Trophoblast cell (in vitro differentiated cells and primary cell): ENCODE data around the gene BTBD17.

Experiments used
- DNase-seq, 2 donors: peaks; one replicate each; pipeline ENCODE4 v3.0.0-alpha.2; 2016
- H2AFZ ChIP-seq: 2 replicates; pipeline ENCODE4 v1.6.1; 2013; ENCODE audit warnings: low read length, moderate library complexity, mild to moderate bottlenecking; ENCODE audit not compliant: insufficient read depth, poor library complexity
- H2AK5ac ChIP-seq: 2 replicates; pipeline ENCODE4 v1.6.1; 2013; ENCODE audit warnings: mild to moderate bottlenecking, low read length
- H2BK120ac ChIP-seq: 2 replicates; pipeline ENCODE4 v1.6.1; 2013; ENCODE audit warnings: low read length, mild to moderate bottlenecking, moderate library complexity; ENCODE audit not compliant: insufficient read depth, poor library complexity
- H2BK12ac ChIP-seq: 2 replicates; pipeline ENCODE4 v1.6.1; 2013; ENCODE audit warnings: mild to moderate bottlenecking, low read length, moderate library complexity
- H2BK5ac ChIP-seq: 2 replicates; pipeline ENCODE4 v1.6.1; 2013; ENCODE audit warnings: low read length, low read depth, moderate library complexity, mild to moderate bottlenecking; ENCODE audit not compliant: poor library complexity
- H3K14ac ChIP-seq: 2 replicates; pipeline ENCODE4 v1.6.1; 2013; ENCODE audit warnings: mild to moderate bottlenecking, low read length
- H3K18ac ChIP-seq: 2 replicates; pipeline ENCODE4 v1.6.1; 2013; ENCODE audit warnings: mild to moderate bottlenecking, low read length
- H3K23ac ChIP-seq: 2 replicates; pipeline ENCODE4 v1.6.1; 2013; ENCODE audit warnings: low read length
- H3K27ac ChIP-seq: 2 replicates; pipeline ENCODE4 v1.5.1; 2013; ENCODE audit warnings: low read depth, mild to moderate bottlenecking, inconsistent platforms, low read length, moderate library complexity
- H3K27me3 ChIP-seq: 2 replicates; pipeline ENCODE4 v1.6.1; 2013; ENCODE audit warnings: inconsistent platforms, mild to moderate bottlenecking, low read length, moderate library complexity; ENCODE audit not compliant: insufficient read depth
- H3K36me3 ChIP-seq, 2 experiments: 1 replicate in 1 of 2; 2 replicates in 1 of 2; pipeline ENCODE4 v1.6.1; 2013; ENCODE audit warnings: low read length in 2 of 2, mild to moderate bottlenecking in 2 of 2, moderate library complexity in 1 of 2; ENCODE audit not compliant: insufficient read depth in 2 of 2, control insufficient read depth in 1 of 2
- H3K4ac ChIP-seq: 2 replicates; pipeline ENCODE4 v1.6.1; 2013; ENCODE audit warnings: low read depth, mild to moderate bottlenecking, low read length, moderate library complexity
- H3K4me1 ChIP-seq, 2 experiments: 1 replicate in 1 of 2; 2 replicates in 1 of 2; pipeline ENCODE4 v1.6.1; 2013; ENCODE audit warnings: low read length in 2 of 2, mild to moderate bottlenecking in 2 of 2, moderate library complexity in 1 of 2; ENCODE audit not compliant: insufficient read depth in 2 of 2, control insufficient read depth in 1 of 2
- H3K4me2 ChIP-seq: 2 replicates; pipeline ENCODE4 v1.6.1; 2013; ENCODE audit warnings: inconsistent platforms, mild to moderate bottlenecking, low read length, moderate library complexity
- H3K4me3 ChIP-seq: 2 replicates; pipeline ENCODE4 v1.5.1; 2013; ENCODE audit warnings: mild to moderate bottlenecking, low read depth, low read length, inconsistent platforms
- H3K79me1 ChIP-seq: one replicate; pipeline ENCODE4 v1.6.1; 2013; ENCODE audit warnings: low read length
- H3K79me2 ChIP-seq: 2 replicates; pipeline ENCODE4 v1.6.1; 2013; ENCODE audit warnings: low read length, mild to moderate bottlenecking; ENCODE audit not compliant: control insufficient read depth, insufficient read depth, poor library complexity
- H3K9ac ChIP-seq: 2 replicates; pipeline ENCODE4 v1.6.1; 2013; ENCODE audit warnings: mild to moderate bottlenecking, low read length
- H3K9me3 ChIP-seq: 2 replicates; pipeline ENCODE4 v1.6.1; 2013; ENCODE audit warnings: low read depth, mild to moderate bottlenecking, control low read depth, inconsistent platforms, low read length; ENCODE audit not compliant: insufficient read depth
- H4K12ac ChIP-seq: 2 replicates; pipeline ENCODE4 v1.6.1; 2013; ENCODE audit warnings: low read depth, mild to moderate bottlenecking, low read length, moderate library complexity
- H4K8ac ChIP-seq: 2 replicates; pipeline ENCODE4 v1.6.1; 2013; ENCODE audit warnings: low read depth, mild to moderate bottlenecking, low read length, moderate library complexity
- H4K91ac ChIP-seq: one replicate; pipeline ENCODE4 v1.6.1; 2013; ENCODE audit warnings: low read depth, mild to moderate bottlenecking, low read length, moderate library complexity
- WGBS: extraction: QIAGEN DNeasy Blood & Tissue Kit; methylation state at CpG from one replicate; pipeline ENCODE4 v1.1.7; 2013; ENCODE audit warnings: missing lambda C conversion rate; ENCODE audit not compliant: insufficient read length, insufficient coverage; ENCODE audit errors: extremely low coverage; 5-methylcytosine and 5-hydroxymethylcytosine counted together

The BTBD17 gene

DNA sequence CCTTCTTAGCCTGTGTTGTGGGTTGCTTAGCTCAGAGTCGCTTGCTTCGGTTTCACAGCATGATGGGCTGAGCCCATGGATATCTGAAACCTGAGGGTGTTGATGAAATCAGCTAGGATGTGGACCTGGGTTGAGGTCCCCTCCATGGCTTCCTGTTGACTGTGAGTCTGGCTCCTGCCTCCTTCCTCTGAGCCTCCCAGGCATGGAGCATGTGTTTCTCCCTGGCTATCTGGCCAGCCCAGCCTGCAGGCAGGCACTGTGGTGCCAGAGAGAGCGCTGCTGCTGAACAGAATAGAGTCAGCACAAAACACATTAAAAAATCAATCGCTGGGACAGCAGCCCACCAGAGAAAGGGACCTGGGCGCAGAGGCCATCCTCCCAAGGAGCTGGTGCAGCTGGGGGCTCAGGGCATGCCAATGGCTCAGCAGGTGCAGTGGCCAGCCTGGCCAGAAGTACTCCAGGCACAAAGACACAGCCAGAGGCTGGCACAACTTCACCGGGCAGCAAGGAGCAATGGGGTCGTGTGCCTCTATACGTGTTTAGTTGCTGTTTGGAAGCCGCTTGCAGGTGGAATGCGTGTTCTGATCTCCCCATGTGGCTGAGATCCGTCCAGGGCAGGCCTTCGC lies 42.0 kb upstream of the BTBD17 start:
- Histone ChIP-seq H3K4ac (no peak overlapping the region), H2AFZ (no peak overlapping the region), H4K8ac (no peak overlapping the region), H3K27me3 (no peaks in the 10 kb centered on the region), H2BK120ac (no peak overlapping the region), H3K36me3 (no peaks in the 10 kb centered on the region), H2BK5ac (no peak overlapping the region), H3K27ac (no peak overlapping the region), H2AK5ac (no peak overlapping the region), H4K12ac (no peak overlapping the region), H3K18ac (no peak overlapping the region), H3K9ac (no peak overlapping the region), H4K91ac (no peak overlapping the region), H3K9me3 (no peaks in the 10 kb centered on the region), H3K4me1 (peaks cover 11 to 12% of the 10 kb centered on the region in 2 experiments), H3K4me2 (peak overlapping the region; percentile 49), H2BK12ac (no peak overlapping the region), H3K79me1 (peaks cover 2% of the 10 kb centered on the region), H3K14ac (no peak overlapping the region), H3K23ac (no peak overlapping the region), H3K4me3 (no peak overlapping the region), H3K79me2 (no peaks in the 10 kb centered on the region)
- no peak for DNase-seq
- no CpG with 5 or more reads among the region's 12 CpGs for WGBS

DNA sequence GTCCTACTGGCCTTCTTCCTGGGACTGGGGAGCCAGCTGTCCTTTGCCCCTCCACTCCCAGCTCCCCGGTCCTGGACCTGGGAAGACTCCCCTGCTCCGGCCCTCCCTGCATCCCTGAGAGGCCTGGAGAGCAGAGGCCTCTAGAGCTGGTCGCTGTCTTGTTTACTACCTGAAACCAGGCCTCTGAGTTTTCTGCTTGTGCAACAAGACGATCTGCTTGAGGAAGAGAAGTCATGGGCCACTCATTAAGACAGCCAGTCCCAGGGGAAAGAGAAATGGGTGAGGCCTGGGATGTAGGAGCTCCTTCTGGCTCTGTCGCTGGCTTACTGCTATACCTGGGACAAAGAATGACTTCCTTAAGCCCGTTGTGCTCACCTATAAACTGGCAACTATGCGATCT lies 40.4 kb upstream of the BTBD17 start:
- H4K91ac ChIP-seq: no peak overlapping the region
- no peaks in the 10 kb centered on the region for H3K79me2 ChIP-seq
- H3K27me3 ChIP-seq: no peaks in the 10 kb centered on the region
- DNase-seq: no peak
- H3K18ac ChIP-seq: no peak overlapping the region
- no peak overlapping the region for H4K8ac ChIP-seq
- H3K14ac ChIP-seq: no peak overlapping the region
- no peak overlapping the region for H2BK120ac ChIP-seq
- H2AK5ac ChIP-seq: no peak overlapping the region
- no peak overlapping the region for H4K12ac ChIP-seq
- H3K79me1 ChIP-seq: peaks cover 2% of the 10 kb centered on the region
- H3K4me3 ChIP-seq: no peak overlapping the region
- no peaks in the 10 kb centered on the region for H3K9me3 ChIP-seq
- no peak overlapping the region for H3K27ac ChIP-seq
- no CpG with 5 or more reads among the region's 7 CpGs for WGBS
- H2BK5ac ChIP-seq: no peak overlapping the region
- peaks cover 11 to 12% of the 10 kb centered on the region in 2 experiments for H3K4me1 ChIP-seq
- H3K4ac ChIP-seq: no peak overlapping the region
- no peak overlapping the region for H3K4me2 ChIP-seq
- no peak overlapping the region for H3K23ac ChIP-seq
- H3K9ac ChIP-seq: no peak overlapping the region
- no peaks in the 10 kb centered on the region for H3K36me3 ChIP-seq
- H2AFZ ChIP-seq: no peak overlapping the region
- no peak overlapping the region for H2BK12ac ChIP-seq

DNA sequence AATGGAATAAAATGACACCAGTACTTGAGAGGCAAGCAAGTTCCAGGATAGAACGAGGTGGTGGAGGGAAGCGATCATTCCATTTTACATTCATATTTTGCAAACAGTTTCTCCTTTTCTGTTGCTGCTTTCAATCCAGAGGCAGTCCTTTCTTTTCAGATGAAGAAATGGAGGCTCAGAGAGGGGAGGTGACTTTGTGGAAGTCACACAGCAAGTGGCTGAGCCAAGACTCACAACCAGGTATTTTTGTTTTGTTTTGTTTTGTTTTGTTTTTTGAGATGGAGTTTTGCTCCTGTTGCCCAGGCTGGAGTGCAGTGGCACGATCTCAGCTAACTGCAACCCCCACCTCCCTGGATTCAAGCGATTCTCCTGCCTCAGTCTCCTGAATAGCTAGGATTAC lies 34.9 kb upstream of the BTBD17 start:
- no peaks in the 10 kb centered on the region for H3K79me1 ChIP-seq
- no peak overlapping the region for H4K12ac ChIP-seq
- H3K9me3 ChIP-seq: peaks cover 2% of the 10 kb centered on the region
- no peak overlapping the region for H3K27ac ChIP-seq
- no peak overlapping the region for H2BK12ac ChIP-seq
- no peak overlapping the region for H4K91ac ChIP-seq
- H3K4ac ChIP-seq: no peak overlapping the region
- WGBS: no CpG with 5 or more reads among the region's 4 CpGs
- H2AFZ ChIP-seq: no peak overlapping the region
- H3K4me2 ChIP-seq: no peak overlapping the region
- H3K18ac ChIP-seq: no peak overlapping the region
- no peaks in the 10 kb centered on the region for H3K27me3 ChIP-seq
- no peak overlapping the region for H4K8ac ChIP-seq
- no peak overlapping the region for H2BK120ac ChIP-seq
- no peak overlapping the region for H3K9ac ChIP-seq
- no peak overlapping the region for H2AK5ac ChIP-seq
- H3K4me3 ChIP-seq: no peak overlapping the region
- H2BK5ac ChIP-seq: no peak overlapping the region
- H3K23ac ChIP-seq: no peak overlapping the region
- H3K14ac ChIP-seq: no peak overlapping the region
- H3K4me1 ChIP-seq: peaks cover 6 to 8% of the 10 kb centered on the region in 2 experiments
- no peak for DNase-seq
- H3K36me3 ChIP-seq: no peaks in the 10 kb centered on the region
- H3K79me2 ChIP-seq: no peaks in the 10 kb centered on the region

DNA sequence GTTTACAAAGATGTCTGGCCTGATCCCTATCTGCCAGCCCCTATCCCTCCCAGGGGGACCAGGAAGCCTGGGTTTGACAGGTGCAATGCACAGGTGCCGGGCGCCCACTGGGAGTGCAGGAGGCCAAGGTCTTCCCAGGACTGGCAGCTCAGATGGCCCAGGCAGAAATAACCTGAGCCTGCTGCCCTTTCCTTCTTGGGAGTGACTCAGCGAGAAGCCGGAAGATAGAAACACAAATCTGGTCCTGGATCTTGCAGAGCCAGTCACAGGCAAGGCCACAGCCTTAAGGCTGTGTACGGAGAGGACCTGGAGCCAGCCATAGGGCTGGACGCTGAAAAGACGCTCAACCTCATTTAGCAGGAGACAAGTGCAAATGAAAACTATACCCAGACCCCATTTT lies 33.3 kb upstream of the BTBD17 start:
- Histone ChIP-seq H3K27ac (no peak overlapping the region), H3K79me1 (no peaks in the 10 kb centered on the region), H3K4ac (no peak overlapping the region), H3K4me1 (peaks cover 6 to 8% of the 10 kb centered on the region in 2 experiments), H2AK5ac (no peak overlapping the region), H3K14ac (no peak overlapping the region), H2BK5ac (no peak overlapping the region), H3K27me3 (no peaks in the 10 kb centered on the region), H3K4me3 (no peak overlapping the region), H2AFZ (no peak overlapping the region), H3K36me3 (no peaks in the 10 kb centered on the region), H2BK12ac (no peak overlapping the region), H4K12ac (no peak overlapping the region), H3K79me2 (no peaks in the 10 kb centered on the region), H3K9ac (no peak overlapping the region), H4K91ac (no peak overlapping the region), H2BK120ac (no peak overlapping the region), H3K4me2 (no peak overlapping the region), H3K18ac (no peak overlapping the region), H3K23ac (no peak overlapping the region), H4K8ac (no peak overlapping the region), H3K9me3 (peaks cover 2% of the 10 kb centered on the region)
- DNase-seq: peak in 1 of 2 donors; percentile 6
- no CpG with 5 or more reads among the region's 7 CpGs for WGBS
